HCT116 (cell line): ENCODE measurements around the gene ARL8B. TPM values are rescaled to one million over a fixed set of nuclear protein-coding genes. Genes with fewer than 3 reads are reported as not detected.

ENCODE experiments used
- CBX3 ChIP-seq: IDR thresholded peaks from 2 replicates; pipeline ENCODE4 v1.6.1; 2012; ENCODE audit warnings: low read depth
- EZH2phosphoT487 ChIP-seq: fragments of 200-600 bp; IDR thresholded peaks from 2 replicates; pipeline ENCODE4 v1.6.1; 2018; ENCODE audit warnings: antibody characterized with exemption, borderline replicate concordance
- FOSL1 ChIP-seq: IDR thresholded peaks from 2 replicates; pipeline ENCODE4 v1.6.1; 2012; ENCODE audit warnings: low read depth
- JUND ChIP-seq: IDR thresholded peaks from 2 replicates; pipeline ENCODE4 v1.6.1; 2012
- POLR2A ChIP-seq: IDR thresholded peaks from 2 replicates; pipeline ENCODE4 v1.7.0; 2011; ENCODE audit warnings: borderline replicate concordance; ENCODE audit not compliant: insufficient read depth, insufficient read length; ENCODE audit errors: extremely low read depth
- SIN3A ChIP-seq: IDR thresholded peaks from 2 replicates; pipeline ENCODE4 v1.6.1; 2012; ENCODE audit warnings: low read depth
- YY1 ChIP-seq: IDR thresholded peaks from 2 replicates; pipeline ENCODE4 v1.6.1; 2011; ENCODE audit warnings: low read length, low read depth, moderate library complexity, mild to moderate bottlenecking; ENCODE audit not compliant: insufficient replicate concordance; ENCODE audit errors: extremely low read depth
- ZBTB33 ChIP-seq: IDR thresholded peaks from 2 replicates; pipeline ENCODE4 v1.6.1; 2011; ENCODE audit warnings: mild to moderate bottlenecking, low read length, moderate library complexity; ENCODE audit not compliant: insufficient replicate concordance; ENCODE audit errors: extremely low read depth
- total RNA-seq: library from RNA; stranded (reverse); gene quantifications from one replicate; pipeline ENCODE4 v1.2.1, GENCODE V29; 2021; ENCODE audit not compliant: unreplicated experiment
- TF ChIP-seq, protein P1 (sequence below): IDR thresholded peaks from 2 replicates; pipeline ENCODE4 v1.6.1; 2012; ENCODE audit warnings: low read depth

The ARL8B gene
- total RNA-seq, 1 experiment from 2014 or later, result 38.1 TPM

GRCh38 chr3:5194801-5195509 lies 72.9 kb downstream of the ARL8B start (continued):
- no peak for TF ChIP-seq ZBTB33
- no peak for TF ChIP-seq POLR2A
- TF ChIP-seq EZH2phosphoT487, result no peak
- peak; percentile 94 for TF ChIP-seq CBX3
- TF ChIP-seq SIN3A, result peak; percentile 77
- TF ChIP-seq JUND, result peak; percentile 91
- no peak for TF ChIP-seq YY1
- TF ChIP-seq FOSL1, result peak; percentile 90
- TF ChIP-seq, protein P1, sequence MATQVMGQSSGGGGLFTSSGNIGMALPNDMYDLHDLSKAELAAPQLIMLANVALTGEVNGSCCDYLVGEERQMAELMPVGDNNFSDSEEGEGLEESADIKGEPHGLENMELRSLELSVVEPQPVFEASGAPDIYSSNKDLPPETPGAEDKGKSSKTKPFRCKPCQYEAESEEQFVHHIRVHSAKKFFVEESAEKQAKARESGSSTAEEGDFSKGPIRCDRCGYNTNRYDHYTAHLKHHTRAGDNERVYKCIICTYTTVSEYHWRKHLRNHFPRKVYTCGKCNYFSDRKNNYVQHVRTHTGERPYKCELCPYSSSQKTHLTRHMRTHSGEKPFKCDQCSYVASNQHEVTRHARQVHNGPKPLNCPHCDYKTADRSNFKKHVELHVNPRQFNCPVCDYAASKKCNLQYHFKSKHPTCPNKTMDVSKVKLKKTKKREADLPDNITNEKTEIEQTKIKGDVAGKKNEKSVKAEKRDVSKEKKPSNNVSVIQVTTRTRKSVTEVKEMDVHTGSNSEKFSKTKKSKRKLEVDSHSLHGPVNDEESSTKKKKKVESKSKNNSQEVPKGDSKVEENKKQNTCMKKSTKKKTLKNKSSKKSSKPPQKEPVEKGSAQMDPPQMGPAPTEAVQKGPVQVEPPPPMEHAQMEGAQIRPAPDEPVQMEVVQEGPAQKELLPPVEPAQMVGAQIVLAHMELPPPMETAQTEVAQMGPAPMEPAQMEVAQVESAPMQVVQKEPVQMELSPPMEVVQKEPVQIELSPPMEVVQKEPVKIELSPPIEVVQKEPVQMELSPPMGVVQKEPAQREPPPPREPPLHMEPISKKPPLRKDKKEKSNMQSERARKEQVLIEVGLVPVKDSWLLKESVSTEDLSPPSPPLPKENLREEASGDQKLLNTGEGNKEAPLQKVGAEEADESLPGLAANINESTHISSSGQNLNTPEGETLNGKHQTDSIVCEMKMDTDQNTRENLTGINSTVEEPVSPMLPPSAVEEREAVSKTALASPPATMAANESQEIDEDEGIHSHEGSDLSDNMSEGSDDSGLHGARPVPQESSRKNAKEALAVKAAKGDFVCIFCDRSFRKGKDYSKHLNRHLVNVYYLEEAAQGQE, result no peak
